ENCODE data around the gene NME9. TPM values are rescaled to one million over a fixed set of nuclear protein-coding genes. Genes with fewer than 3 reads are reported as not detected.

Gene NME9
- total RNA-seq, 1 donor from 2014 or later, result 2.4 TPM

GRCh38 chr3:138259126-138259525 lies 70.5 kb downstream of the NME9 start:
- H3K27me3 Mint-ChIP-seq, result no peaks in the 10 kb centered on the region
- H3K4me1 Mint-ChIP-seq (ENCODE audit: low read depth), result peaks cover 17% of the 10 kb centered on the region
- H3K36me3 Mint-ChIP-seq (ENCODE audit: insufficient read depth), result peaks cover 8% of the 10 kb centered on the region
- H3K27ac Mint-ChIP-seq, result no peak overlapping the region
- TF ChIP-seq CTCF (IDR thresholded peaks at IDR 0.05; ENCODE audit: unreplicated experiment), result no peak
- H3K4me3 Mint-ChIP-seq (ENCODE audit: low read depth), result no peak overlapping the region
- no peaks in the 10 kb centered on the region for H3K9me3 Mint-ChIP-seq (ENCODE audit: low read depth)
- DNase-seq (ENCODE audit: low spot score, unreplicated experiment), result no peak

- H3K27ac Mint-ChIP-seq, result no peak overlapping the region
- TF ChIP-seq CTCF (IDR thresholded peaks at IDR 0.05; ENCODE audit: unreplicated experiment), result no peak
- H3K36me3 Mint-ChIP-seq (ENCODE audit: insufficient read depth), result peaks cover 7% of the 10 kb centered on the region
- H3K9me3 Mint-ChIP-seq (ENCODE audit: low read depth), result no peaks in the 10 kb centered on the region
- no peak overlapping the region for H3K4me3 Mint-ChIP-seq (ENCODE audit: low read depth)
- no peaks in the 10 kb centered on the region for H3K27me3 Mint-ChIP-seq
- no peak for DNase-seq (ENCODE audit: low spot score, unreplicated experiment)
- H3K4me1 Mint-ChIP-seq (ENCODE audit: low read depth), result peaks cover 14% of the 10 kb centered on the region
Measured at GRCh38 chr3:138257986-138258385, 71.7 kb downstream of the NME9 start.

- Mint-ChIP-seq H3K27me3 (no peaks in the 10 kb centered on the region), H3K9me3 (ENCODE audit: low read depth) (no peaks in the 10 kb centered on the region), H3K27ac (no peak overlapping the region), H3K4me3 (ENCODE audit: low read depth) (no peak overlapping the region), H3K4me1 (ENCODE audit: low read depth) (peaks cover 6% of the 10 kb centered on the region), H3K36me3 (ENCODE audit: insufficient read depth) (peaks cover 7% of the 10 kb centered on the region)
- no peak for DNase-seq (ENCODE audit: low spot score, unreplicated experiment)
- no peak for TF ChIP-seq CTCF (IDR thresholded peaks at IDR 0.05; ENCODE audit: unreplicated experiment)
Measured at GRCh38 chr3:138256022-138256421, 73.6 kb downstream of the NME9 start.

GRCh38 chr3:138254216-138254615 lies 75.4 kb downstream of the NME9 start:
- Mint-ChIP-seq H3K27me3 (no peaks in the 10 kb centered on the region), H3K27ac (no peak overlapping the region), H3K4me3 (ENCODE audit: low read depth) (no peak overlapping the region), H3K4me1 (ENCODE audit: low read depth) (no peaks in the 10 kb centered on the region), H3K36me3 (ENCODE audit: insufficient read depth) (peaks cover 8% of the 10 kb centered on the region), H3K9me3 (ENCODE audit: low read depth) (no peaks in the 10 kb centered on the region)
- DNase-seq (ENCODE audit: low spot score, unreplicated experiment), result no peak
- TF ChIP-seq CTCF (IDR thresholded peaks at IDR 0.05; ENCODE audit: unreplicated experiment), result no peak

GRCh38 chr3:138253609-138254008 lies 76.0 kb downstream of the NME9 start:
- TF ChIP-seq CTCF (IDR thresholded peaks at IDR 0.05; ENCODE audit: unreplicated experiment), result no peak
- no peak for DNase-seq (ENCODE audit: low spot score, unreplicated experiment)
- no peaks in the 10 kb centered on the region for H3K4me1 Mint-ChIP-seq (ENCODE audit: low read depth)
- no peak overlapping the region for H3K27ac Mint-ChIP-seq
- no peaks in the 10 kb centered on the region for H3K9me3 Mint-ChIP-seq (ENCODE audit: low read depth)
- no peak overlapping the region for H3K4me3 Mint-ChIP-seq (ENCODE audit: low read depth)
- peaks cover 10% of the 10 kb centered on the region for H3K36me3 Mint-ChIP-seq (ENCODE audit: insufficient read depth)
- H3K27me3 Mint-ChIP-seq, result no peaks in the 10 kb centered on the region

Other genes starting within 250 kb of the NME9 start
- 81.9 and 85.7 TPM in 2 replicates for gene DZIP1L, start 214.2 kb downstream of the NME9 start, total RNA-seq
- 3.1 and 3.4 TPM in 2 replicates for gene A4GNT, start 197.5 kb downstream of the NME9 start, total RNA-seq
- gene DBR1, start 154.9 kb downstream of the NME9 start, total RNA-seq, result 31.8 and 34.2 TPM in 2 replicates
- 57.4 and 71.3 TPM in 2 replicates for gene ARMC8, start 142.6 kb downstream of the NME9 start, total RNA-seq
- 25.1 and 27.7 TPM in 2 replicates for gene MRAS, start 18.7 kb upstream of the NME9 start, total RNA-seq
- 1.8 and 3.5 TPM in 2 replicates for gene ESYT3, start 104.8 kb upstream of the NME9 start, total RNA-seq

All from progenitor cell of endocrine pancreas (in vitro differentiated cells).